HCT116 (cell line): Measurements from ENCODE around the gene OPN3. TPM values are rescaled to one million over a fixed set of nuclear protein-coding genes. Genes with fewer than 3 reads are reported as not detected.

Experiments used
- ATAC-seq: fragments of 200-7000 bp; cut with Tn5 transposase; 2 replicates; pipeline ENCODE4 v1.9.1; 2020; ENCODE audit warnings: mild to moderate bottlenecking, moderate library complexity
- BruUV-seq: library from RNA; stranded (reverse); fragments of 400-500 nt; replicated peaks from 2 replicates; lab custom pipeline; 2021; lab: Mats Ljungman, UMichigan
- CTCF ChIA-PET: fragments of 300-600 bp; sonication (Branson Sonifier 250); formaldehyde crosslinking; loops from one replicate; lab custom pipeline; 2021; ENCODE audit warnings: antibody characterized with exemption; lab: Charles Lee
- POLR2A ChIA-PET: fragments of 300-600, 350-600 bp; sonication (Branson Sonifier 250); formaldehyde crosslinking; loops from one replicate; lab custom pipeline; 2021; ENCODE audit warnings: antibody characterized with exemption; lab: Charles Lee
- RAD21 ChIA-PET, 2 experiments: fragments of 300-600 bp; sonication (Branson Sonifier 250); formaldehyde crosslinking; loops; one replicate each; lab custom pipeline; 2023; ENCODE audit warnings: low total read pairs in 2 of 2; ENCODE audit not compliant: uncharacterized antibody in 2 of 2, unreplicated experiment in 2 of 2, low non-redundant PET in 1 of 2; lab: Charles Lee
- DNase-seq: peaks from one replicate; pipeline ENCODE4 v3.0.0-alpha.2; 2010; ENCODE audit warnings: low read depth, low spot score
- H2AFZ ChIP-seq: fragments of 200-600 bp; shearing (Covaris generic), sonication (generic); 2 replicates; pipeline ENCODE4 v1.6.1; 2017; ENCODE audit warnings: low read depth, mixed run types, mixed read lengths, antibody characterized with exemption, low read length; ENCODE audit not compliant: poor library complexity, severe bottlenecking
- H3K27ac ChIP-seq: 2 replicates; pipeline ENCODE4 v1.5.1; 2012; ENCODE audit warnings: low read depth, low read length
- H3K27me3 ChIP-seq: fragments of 200-600 bp; sonication (generic); 2 replicates; pipeline ENCODE4 v1.6.1; 2016; ENCODE audit warnings: mixed run types, low read length, mixed read lengths; ENCODE audit not compliant: insufficient read depth
- H3K36me3 ChIP-seq, 2 experiments: fragments of 200-500 bp in 1 of 2; fragments of 200-600 bp in 1 of 2; sonication (Bioruptor generic) in 1 of 2; sonication (generic) in 1 of 2; 2 replicates each; pipeline versions ENCODE4 v1.5.1 to v1.6.1; 2014 to 2016; ENCODE audit warnings: low read length in 2 of 2, inconsistent platforms in 1 of 2, mixed read lengths in 1 of 2, mixed run types in 1 of 2; ENCODE audit not compliant: insufficient read depth in 2 of 2, control insufficient read depth in 1 of 2
- H3K4me1 ChIP-seq, 2 experiments: fragments of 200-600 bp in 1 of 2; sonication (generic) in 1 of 2; 2 replicates each; pipeline versions ENCODE4 v1.5.1 to v1.6.1; 2012 to 2017; ENCODE audit warnings: low read length in 2 of 2, inconsistent platforms in 1 of 2, mild to moderate bottlenecking in 1 of 2, mixed read lengths in 1 of 2, mixed run types in 1 of 2, moderate library complexity in 1 of 2; ENCODE audit not compliant: insufficient read depth in 2 of 2, control insufficient read depth in 1 of 2
- H3K4me2 ChIP-seq: fragments of 200-600 bp; sonication (generic); 2 replicates; pipeline ENCODE4 v1.6.1; 2017; ENCODE audit warnings: mixed run types, low read length, mixed read lengths
- H3K4me3 ChIP-seq, 2 experiments: fragments of 200-600 bp in 1 of 2; sonication (generic) in 1 of 2; replicated peaks in 1 of 2; 2 replicates each; pipeline ENCODE4 v1.5.1; 2011 to 2016; ENCODE audit warnings: low read length in 2 of 2, control low read depth in 1 of 2, low read depth in 1 of 2, mild to moderate bottlenecking in 1 of 2, mixed read lengths in 1 of 2, mixed run types in 1 of 2
- H3K79me2 ChIP-seq: fragments of 200-600 bp; sonication (generic); 2 replicates; pipeline ENCODE4 v1.6.1; 2017; ENCODE audit warnings: mild to moderate bottlenecking, mixed run types, low read length, moderate library complexity, mixed read lengths; ENCODE audit not compliant: insufficient read depth
- H3K9ac ChIP-seq: fragments of 200-600 bp; sonication (generic); 2 replicates; pipeline ENCODE4 v1.6.1; 2016; ENCODE audit warnings: low read length, mixed read lengths
- H3K9me2 ChIP-seq: fragments of 200-600 bp; sonication (generic), shearing (Covaris generic); 2 replicates; pipeline ENCODE4 v1.6.1; 2017; ENCODE audit warnings: mixed run types, mild to moderate bottlenecking, moderate library complexity; ENCODE audit not compliant: insufficient read depth
- H3K9me3 ChIP-seq, 2 experiments: fragments of 200-500 bp in 1 of 2; fragments of 200-600 bp in 1 of 2; sonication (Bioruptor generic) in 1 of 2; sonication (generic) in 1 of 2; 2 replicates each; pipeline ENCODE4 v1.6.1; 2014 to 2017; ENCODE audit warnings: low read length in 2 of 2, mixed read lengths in 2 of 2, inconsistent platforms in 1 of 2, low read depth in 1 of 2, mild to moderate bottlenecking in 1 of 2, mixed run types in 1 of 2, moderate library complexity in 1 of 2; ENCODE audit not compliant: control insufficient read depth in 1 of 2, insufficient read depth in 1 of 2
- H4K20me1 ChIP-seq: fragments of 200-600 bp; sonication (generic), shearing (Covaris generic); 2 replicates; pipeline ENCODE4 v1.6.1; 2017; ENCODE audit warnings: mixed run types, mild to moderate bottlenecking, moderate library complexity; ENCODE audit not compliant: insufficient read depth
- CBX3 ChIP-seq: IDR thresholded peaks from 2 replicates; pipeline ENCODE4 v1.6.1; 2012; ENCODE audit warnings: low read depth
- CEBPB ChIP-seq: IDR thresholded peaks from 2 replicates; pipeline ENCODE4 v1.6.1; 2012; ENCODE audit warnings: low read depth
- EGR1 ChIP-seq: IDR thresholded peaks from 2 replicates; pipeline ENCODE4 v1.6.1; 2012; ENCODE audit warnings: low read depth
- EZH2 ChIP-seq: fragments of 200-600 bp; sonication (generic); IDR thresholded peaks from 2 replicates; pipeline ENCODE4 v1.6.1; 2017; ENCODE audit warnings: antibody characterized with exemption, mixed run types
- EZH2phosphoT487 ChIP-seq: fragments of 200-600 bp; IDR thresholded peaks from 2 replicates; pipeline ENCODE4 v1.6.1; 2018; ENCODE audit warnings: antibody characterized with exemption, borderline replicate concordance
- FOSL1 ChIP-seq: IDR thresholded peaks from 2 replicates; pipeline ENCODE4 v1.6.1; 2012; ENCODE audit warnings: low read depth
- JUND ChIP-seq: IDR thresholded peaks from 2 replicates; pipeline ENCODE4 v1.6.1; 2012
- MAX ChIP-seq: IDR thresholded peaks from 2 replicates; pipeline ENCODE4 v1.6.1; 2012
- POLR2A ChIP-seq: IDR thresholded peaks from 2 replicates; pipeline ENCODE4 v1.7.0; 2011; ENCODE audit warnings: borderline replicate concordance; ENCODE audit not compliant: insufficient read depth, insufficient read length; ENCODE audit errors: extremely low read depth
- POLR2AphosphoS5 ChIP-seq: IDR thresholded peaks from 2 replicates; pipeline ENCODE4 v1.6.1; 2011; ENCODE audit warnings: mild to moderate bottlenecking, low read depth, low read length, moderate library complexity
- SIN3A ChIP-seq: IDR thresholded peaks from 2 replicates; pipeline ENCODE4 v1.6.1; 2012; ENCODE audit warnings: low read depth
- TCF7L2 ChIP-seq: IDR thresholded peaks from 2 replicates; pipeline ENCODE4 v1.7.0; 2011; ENCODE audit warnings: borderline replicate concordance, inconsistent platforms; ENCODE audit not compliant: insufficient read depth, insufficient read length; ENCODE audit errors: extremely low read depth
- YY1 ChIP-seq: IDR thresholded peaks from 2 replicates; pipeline ENCODE4 v1.6.1; 2011; ENCODE audit warnings: low read length, low read depth, moderate library complexity, mild to moderate bottlenecking; ENCODE audit not compliant: insufficient replicate concordance; ENCODE audit errors: extremely low read depth
- ZFX ChIP-seq: fragments of 450-650 bp; IDR thresholded peaks from 2 replicates; pipeline ENCODE4 v1.6.1; 2017
- intact Hi-C: fragments of 100-400 bp; cut with micrococcal nuclease; formaldehyde crosslinking; loops from 2 replicates; pipeline ENCODE4 v1.10.0; 2022
- total RNA-seq: library from RNA; stranded (reverse); gene quantifications from one replicate; pipeline ENCODE4 v1.2.1, GENCODE V29; 2021; ENCODE audit not compliant: unreplicated experiment

OPN3 gene
- total RNA-seq, 1 experiment from 2014 or later = 6.1 TPM

DNA sequence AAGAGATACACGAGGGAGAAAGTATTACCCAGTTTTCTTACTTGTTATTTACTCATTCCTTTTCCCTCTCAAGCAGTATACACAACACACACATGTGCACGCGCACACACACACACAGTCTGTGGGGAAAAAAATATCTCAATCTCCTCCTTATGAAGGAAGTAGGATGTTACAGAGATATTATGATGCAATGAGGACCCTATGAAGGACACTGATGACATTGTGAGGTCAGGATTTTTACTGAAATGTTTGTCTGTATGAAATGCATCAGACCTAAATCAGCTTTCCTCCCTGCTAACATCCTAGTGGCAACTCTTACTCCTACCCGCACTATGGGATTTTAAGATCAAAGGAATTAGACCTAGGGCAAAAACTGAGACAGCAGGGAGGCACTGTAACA lies 11.8 kb upstream of the OPN3 start, which contains the start of gene WDR64:
WDR64 (plus strand) TSS at position 270 of the 400 bp plus-strand sequence. CDS start 204 bp downstream, outside the sequence.
- Histone ChIP-seq H3K27me3 (no peaks in the 10 kb centered on the region), H3K9ac (no peak within 1 kb of the TSS), H3K4me3 (no peak within 1 kb of the TSS), H3K4me2 (no peak within 1 kb of the TSS), H3K27ac (no peak within 1 kb of the TSS), H3K36me3 (no peaks in the 10 kb centered on the region), H3K4me1 (no peaks in the 10 kb centered on the region), H4K20me1 (no peaks in the 10 kb centered on the region), H3K79me2 (no peaks in the 10 kb centered on the region), H3K9me2 (no peaks in the 10 kb centered on the region), H2AFZ (no peak within 1 kb of the TSS), H3K9me3 (no peaks in the 10 kb centered on the region)
- intact Hi-C loops = no loop called here
- ChIA-PET CTCF (no interaction called here), RAD21 (no interaction called here), POLR2A (no interaction called here)
- TF ChIP-seq POLR2AphosphoS5 = no peak
- TF ChIP-seq EGR1 = no peak
- TF ChIP-seq EZH2 = no peak
- no peak for TF ChIP-seq EZH2phosphoT487
- TF ChIP-seq POLR2A = no peak
- TF ChIP-seq YY1 = no peak
- no peak for TF ChIP-seq MAX
- no peak for TF ChIP-seq SIN3A
- TF ChIP-seq JUND = no peak
- ATAC-seq (no peak), DNase-seq (no peak)
- BruUV-seq = no TSS peak

- no TSS peak for BruUV-seq
- no peaks in the 10 kb centered on the region for H3K4me1 ChIP-seq
- no peak overlapping the region for H3K4me3 ChIP-seq
- RAD21 ChIA-PET = no interaction called here
- no peak overlapping the region for H3K4me2 ChIP-seq
- CTCF ChIA-PET = no interaction called here
- intact Hi-C loops = no loop called here
- H4K20me1 ChIP-seq = no peaks in the 10 kb centered on the region
- POLR2A ChIA-PET = no interaction called here
- TF ChIP-seq POLR2AphosphoS5 (no peak), TCF7L2 (no peak), POLR2A (no peak), FOSL1 (no peak), ZFX (no peak), CEBPB (no peak), SIN3A (no peak), CBX3 (no peak), MAX (no peak)
- H3K36me3 ChIP-seq = no peaks in the 10 kb centered on the region
- H3K27ac ChIP-seq = no peak overlapping the region
- DNase-seq = no peak
- no peaks in the 10 kb centered on the region for H3K9me2 ChIP-seq
- H3K27me3 ChIP-seq = no peaks in the 10 kb centered on the region
- H3K9ac ChIP-seq = no peak overlapping the region
- no peaks in the 10 kb centered on the region for H3K79me2 ChIP-seq
- no peaks in the 10 kb centered on the region for H3K9me3 ChIP-seq
- no peak for ATAC-seq
- H2AFZ ChIP-seq = no peak overlapping the region
These were observed 8.0 kb upstream of the OPN3 start for GRCh38 chr1:241648159-241648558.
